Activated CD8-positive, alpha-beta memory T cell treated with anti-CD3 and anti-CD28 coated beads, Interleukin-2, amount 50 U/mL, for 4 hours (primary cell): Measurements from ENCODE around the gene GYPE.
"Not testable (repeated sequence)": the region's sequence is repeated elsewhere in the genome, so short reads cannot be mapped to it uniquely, and the experiment has no call there.

Source experiments
- DNase-seq: peaks from one replicate; pipeline ENCODE4 v3.0.0-alpha.2; 2020

Gene GYPE

DNA sequence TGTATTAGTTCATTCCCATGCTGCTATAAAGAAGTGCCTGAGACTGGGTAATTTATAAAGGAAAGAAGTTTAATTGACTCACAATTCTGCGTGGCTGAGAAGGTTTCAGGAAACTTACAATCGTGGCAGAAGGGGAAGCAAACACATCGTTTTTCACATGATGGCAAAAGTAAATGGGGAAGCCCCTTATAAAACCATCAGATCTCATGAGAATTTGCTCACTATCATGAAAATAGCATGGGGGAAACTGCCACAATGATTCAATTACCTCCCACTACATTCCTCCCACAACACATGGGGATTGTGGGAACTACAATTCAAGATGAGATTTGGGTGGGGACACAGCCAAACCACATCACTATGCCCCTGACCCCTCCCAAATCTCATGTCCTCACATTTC, 35.4 kb downstream of the GYPE start:
- DNase-seq = not testable (repeated sequence)

DNA sequence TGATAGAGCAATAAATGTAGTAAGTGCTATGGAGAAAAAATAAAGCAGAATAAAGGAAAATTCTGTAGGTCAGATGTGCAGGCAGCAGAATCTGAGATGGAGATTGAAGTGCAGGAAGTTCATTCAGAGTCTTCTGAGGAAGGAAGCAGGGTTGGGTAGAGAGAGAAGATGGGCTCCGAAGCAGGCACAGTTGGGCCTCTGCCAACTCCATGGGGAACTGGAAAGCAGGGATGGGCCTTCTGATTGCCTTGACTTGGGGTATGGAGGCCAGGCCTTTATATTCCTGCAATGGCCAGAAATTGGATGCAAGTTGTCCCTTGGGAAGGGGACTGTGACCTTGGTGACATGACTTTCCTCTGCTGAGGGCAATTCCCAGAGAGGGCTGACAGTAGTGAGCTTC, 42.6 kb downstream of the GYPE start:
- DNase-seq = not testable (repeated sequence)

DNA sequence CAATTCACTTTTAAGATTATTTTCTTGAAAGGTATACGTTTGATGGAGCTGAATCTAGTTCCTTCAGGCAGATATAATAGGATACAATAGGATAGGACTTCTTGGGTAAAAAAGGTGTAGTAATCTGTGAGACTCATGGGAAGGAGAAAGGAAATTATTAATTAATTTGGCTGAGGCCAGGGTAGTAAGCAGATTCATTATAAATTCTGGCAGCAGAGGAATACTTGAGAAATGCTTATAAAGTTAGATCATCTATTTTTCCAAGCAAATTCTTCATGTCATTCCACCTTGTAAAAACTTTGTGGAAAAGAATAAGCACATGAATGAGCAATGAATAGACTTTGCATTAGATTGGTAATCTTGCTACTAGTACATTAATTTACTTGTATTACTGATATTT, 46.9 kb downstream of the GYPE start:
- DNase-seq = no peak

DNA sequence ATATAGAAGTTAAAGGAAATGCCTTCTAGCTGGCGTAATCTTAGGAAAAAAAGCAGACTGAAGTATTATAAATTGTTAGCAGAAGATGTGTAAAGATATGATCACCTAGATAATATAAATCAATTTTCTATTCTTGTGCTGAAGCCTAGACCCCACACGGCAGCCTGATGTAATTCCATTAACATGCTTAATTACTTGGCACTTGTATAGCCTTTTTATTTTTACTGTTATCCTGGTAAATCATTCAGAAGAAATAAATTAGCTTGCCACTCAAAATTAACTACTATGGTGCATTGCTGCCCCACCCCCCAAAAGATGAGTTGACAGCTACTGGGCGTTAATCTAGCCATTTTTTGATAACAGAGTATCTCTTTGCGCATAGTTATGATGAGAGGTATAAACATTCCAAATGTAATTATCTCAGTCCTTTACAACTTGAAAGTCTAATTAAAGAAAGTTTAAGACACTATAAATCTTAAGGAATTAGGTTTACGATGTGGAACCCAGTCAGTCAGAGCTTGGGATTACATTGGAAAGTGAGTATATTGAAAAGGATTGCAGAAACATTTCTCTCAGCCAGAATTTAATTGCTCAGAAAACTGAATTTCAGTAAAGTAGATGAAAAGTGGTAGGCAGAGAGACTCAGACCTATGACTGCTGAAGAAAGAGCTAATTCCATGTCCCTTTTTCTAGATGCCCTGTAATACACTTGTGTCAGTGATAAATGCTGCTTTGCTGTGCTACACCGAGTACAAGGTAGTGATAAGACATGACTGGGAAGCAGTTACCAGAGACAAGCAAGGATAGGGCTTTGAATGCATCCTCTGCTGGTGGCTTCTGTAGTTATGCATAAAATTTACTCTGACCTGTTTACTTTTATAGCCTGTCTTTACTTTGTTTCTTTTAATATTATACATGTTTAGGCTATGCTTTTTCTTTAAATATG, 47.7 kb downstream of the GYPE start:
- DNase-seq = not testable (repeated sequence)

DNA sequence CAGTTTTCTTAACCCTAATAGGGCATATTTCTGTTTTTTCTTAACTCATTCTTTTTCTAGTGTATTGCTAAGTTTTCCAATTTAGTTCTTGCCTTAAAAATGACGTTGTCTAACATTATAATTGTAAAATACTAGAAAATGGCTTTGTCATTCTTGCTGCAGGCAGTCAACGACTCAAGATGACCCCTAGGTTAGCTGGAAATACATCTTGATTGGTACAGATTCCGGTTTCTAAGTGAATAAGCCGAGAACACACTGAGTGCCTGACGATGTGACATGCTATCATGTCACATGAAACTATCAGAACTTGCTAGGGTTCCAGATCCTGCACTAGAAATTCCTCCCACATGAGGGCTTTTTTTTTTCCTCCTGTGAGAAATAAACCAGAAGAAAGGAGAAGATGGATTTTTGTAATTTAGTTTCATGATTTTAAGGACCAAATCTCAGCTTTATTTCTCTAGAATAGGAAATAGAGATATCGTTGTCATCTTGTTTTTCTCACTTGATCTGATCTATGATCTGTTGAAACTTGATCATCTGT, 49.3 kb downstream of the GYPE start:
- not testable (repeated sequence) for DNase-seq

DNA sequence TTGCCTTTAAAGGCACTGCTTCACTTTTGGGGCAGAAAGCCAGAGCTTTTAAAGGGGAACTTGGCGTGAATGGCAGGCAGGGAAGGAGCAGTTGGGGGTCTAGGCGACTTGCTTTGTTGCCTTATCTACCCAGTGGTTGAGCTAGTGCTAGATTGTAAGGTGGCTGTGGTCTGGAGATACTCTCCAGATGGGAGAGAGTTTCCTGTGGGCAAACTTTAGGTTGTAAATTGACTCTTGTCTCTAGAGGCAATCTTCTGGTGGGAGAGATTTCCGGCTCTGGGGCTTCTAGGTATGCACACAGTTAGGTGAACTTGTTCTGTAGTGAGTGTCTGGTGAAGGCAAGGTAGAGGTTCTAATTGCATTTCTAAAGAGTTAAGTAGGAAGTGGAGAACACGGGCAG, 50.7 kb downstream of the GYPE start:
- DNase-seq = not testable (repeated sequence)

DNA sequence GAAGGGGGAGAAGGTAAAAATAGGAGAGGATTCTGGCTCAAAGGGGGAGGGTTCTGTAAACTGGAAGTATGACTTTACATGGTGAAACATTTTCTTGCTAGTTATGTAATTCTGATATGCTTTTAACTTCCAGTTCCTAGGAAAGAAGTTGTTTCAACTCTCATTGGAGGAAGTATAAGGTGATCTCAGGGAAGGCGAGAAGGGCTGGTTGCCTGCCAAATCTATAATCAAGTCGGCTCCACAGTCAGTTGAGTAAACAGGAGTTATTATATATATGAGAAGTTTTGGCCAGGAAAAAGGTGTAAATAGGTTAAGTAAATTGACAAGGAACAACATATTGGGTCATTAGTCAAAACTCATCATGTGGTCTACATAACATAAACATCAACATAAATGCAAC, 56.1 kb downstream of the GYPE start:
- not testable (repeated sequence) for DNase-seq

DNA sequence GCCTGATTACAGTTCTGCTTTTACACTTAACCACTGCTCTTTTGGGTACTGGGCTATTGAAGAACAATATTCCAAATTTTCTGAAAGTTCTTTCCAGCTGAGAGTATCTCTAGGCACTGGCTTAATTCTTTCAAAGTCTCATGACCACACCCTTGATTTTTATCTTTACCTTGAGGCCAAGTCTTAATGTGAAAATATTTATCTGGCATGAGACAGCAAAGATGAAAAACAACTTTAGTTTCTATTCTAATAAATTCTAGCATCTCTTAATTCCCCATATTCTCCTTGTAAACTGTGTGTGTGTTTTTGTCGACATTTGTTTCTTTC, 61.9 kb downstream of the GYPE start:
- DNase-seq = not testable (repeated sequence)

DNA sequence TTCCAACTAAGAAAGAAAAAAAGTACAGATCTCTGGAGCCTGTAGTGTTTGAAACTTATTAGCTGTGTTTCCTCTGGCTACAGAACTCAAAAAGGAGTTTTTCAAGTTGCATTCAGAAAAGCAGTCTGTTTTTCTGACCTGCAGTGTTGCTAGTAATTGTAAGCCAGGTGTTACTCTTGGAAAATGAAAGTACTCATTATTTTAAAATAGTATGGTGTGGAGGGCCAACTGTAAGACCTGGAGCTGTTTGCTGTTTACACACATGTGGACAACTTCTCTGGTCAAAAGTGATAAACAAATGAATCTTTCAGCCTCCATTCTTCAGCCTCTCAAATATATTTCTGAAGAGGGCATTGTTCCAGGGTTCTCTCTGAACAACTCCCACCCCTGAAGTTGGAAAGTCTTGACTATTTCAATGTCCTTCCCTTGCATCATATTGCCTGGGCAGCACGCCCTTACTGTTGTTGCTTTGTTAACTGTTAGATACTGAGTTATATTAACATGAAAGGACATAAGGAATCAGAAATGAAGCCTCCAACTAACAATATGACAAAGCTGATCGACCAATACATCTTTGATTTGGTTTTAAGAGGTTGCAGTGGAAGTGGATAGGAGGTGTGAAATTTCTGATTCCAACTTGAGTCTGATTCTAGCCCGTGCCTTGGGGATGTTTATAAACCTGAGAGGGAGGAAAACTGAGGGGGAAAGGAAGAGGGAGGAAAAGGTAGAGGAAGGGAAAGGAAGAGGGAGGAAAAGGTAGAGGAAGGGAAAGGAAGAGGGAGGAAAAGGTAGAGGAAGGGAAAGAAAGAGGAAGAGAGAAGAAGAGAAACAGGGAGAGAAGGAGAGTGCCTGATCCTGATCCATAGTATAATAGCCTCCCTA, 62.5 kb downstream of the GYPE start:
- DNase-seq = not testable (repeated sequence)

DNA sequence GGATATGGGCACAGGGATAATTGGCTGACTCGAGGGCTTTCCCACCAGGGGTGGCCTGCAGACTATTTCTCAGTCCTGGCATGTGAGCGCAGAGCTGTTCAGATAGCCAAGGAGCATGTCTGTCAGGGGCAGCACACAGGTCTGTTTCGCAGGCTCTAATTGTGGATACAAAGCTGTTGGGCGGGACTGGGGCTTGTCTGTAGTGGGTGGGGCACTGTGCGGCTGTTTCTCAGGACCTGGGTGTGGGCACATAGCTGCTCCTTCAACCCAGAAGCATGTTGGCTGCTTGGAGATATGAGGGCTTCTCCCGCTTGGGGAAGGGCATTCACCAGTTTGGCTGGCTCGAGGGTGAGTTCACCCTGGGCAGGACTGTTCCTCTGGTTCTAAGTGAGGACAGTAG, 65.9 kb downstream of the GYPE start:
- not testable (repeated sequence) for DNase-seq

DNA sequence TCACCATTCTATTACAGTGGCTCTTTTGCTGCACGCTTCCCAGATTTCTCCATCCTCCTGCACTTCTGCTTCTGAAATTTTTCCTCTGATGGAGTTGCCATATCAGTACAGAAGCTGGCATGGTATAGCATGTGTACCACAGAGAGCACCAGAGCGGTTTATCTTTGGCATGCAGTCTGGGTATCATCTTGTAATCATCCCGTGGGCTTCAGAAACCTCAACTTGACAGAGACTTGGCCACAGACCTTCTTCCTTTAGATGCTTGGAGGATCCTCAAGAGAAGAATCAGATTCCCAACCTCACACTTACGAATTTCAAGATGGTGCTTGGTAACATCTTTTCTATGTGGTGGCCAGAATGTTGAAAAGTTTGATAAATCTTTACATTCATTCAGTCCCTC, 71.2 kb downstream of the GYPE start:
- DNase-seq = not testable (repeated sequence)

DNA sequence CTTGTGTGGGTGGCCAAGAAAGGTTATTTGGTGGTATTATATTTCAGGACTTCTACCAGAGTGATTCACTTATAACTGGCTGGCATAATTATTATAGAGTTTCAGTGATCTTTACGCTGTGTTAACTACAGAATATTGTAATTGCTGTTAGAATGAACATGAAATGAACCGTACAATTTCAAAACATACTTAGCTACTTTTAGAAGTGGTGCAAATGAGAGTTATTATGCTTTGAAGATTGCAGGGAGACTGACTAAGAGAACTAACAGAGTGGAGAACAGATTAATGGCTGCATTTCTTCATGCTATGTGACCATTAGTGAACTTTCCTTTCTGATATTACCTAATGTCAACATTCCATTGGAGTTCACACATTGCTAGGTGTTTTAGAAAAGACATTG, 71.7 kb downstream of the GYPE start:
- DNase-seq = not testable (repeated sequence)

DNA sequence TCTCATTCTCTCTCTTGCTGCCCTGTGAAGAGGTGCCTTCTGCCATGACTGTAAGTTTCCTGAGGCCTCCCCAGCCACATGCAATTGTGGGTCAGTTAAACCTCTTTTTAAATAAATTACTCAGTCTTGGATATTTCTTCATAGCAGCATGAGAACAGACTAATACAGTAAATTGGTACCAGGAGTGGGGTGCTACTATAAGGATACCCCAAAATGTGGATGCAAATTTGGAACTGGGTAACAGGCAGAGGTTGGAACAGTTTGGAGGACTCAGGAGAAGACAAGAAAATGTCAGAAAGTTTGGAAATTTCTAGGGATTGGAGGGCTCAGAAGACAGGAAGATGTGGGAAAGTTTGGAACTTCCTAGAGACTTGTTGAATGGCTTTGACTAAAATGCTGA, 74.8 kb downstream of the GYPE start:
- not testable (repeated sequence) for DNase-seq

DNA sequence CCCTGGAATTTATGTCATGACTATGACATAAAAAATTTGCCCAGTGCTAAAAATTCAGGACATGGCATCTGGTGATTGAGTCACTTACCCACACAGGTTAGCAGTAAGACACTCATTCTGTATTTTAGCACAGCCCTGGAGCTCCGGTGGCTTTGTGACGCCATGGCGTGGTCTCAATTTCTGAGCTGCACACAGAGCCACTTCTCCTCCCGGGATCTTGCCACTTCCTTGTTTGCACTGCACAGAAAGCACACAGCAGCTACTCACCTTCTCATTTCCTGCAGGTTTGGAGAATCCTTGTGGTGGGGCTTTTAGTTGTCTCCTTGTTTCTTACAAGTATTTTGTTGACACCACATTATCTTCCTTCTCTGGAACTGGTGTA, 76.1 kb downstream of the GYPE start:
- not testable (repeated sequence) for DNase-seq
